CD4-positive, alpha-beta T cell treated with Interleukin-1 beta for 1 hour (primary cell): ENCODE data around the gene SPDYE16.
A peak's percentile ranks its signal among the peaks of the same experiment; 100 is the strongest.
"Not testable (repeated sequence)": the region's sequence is repeated elsewhere in the genome, so short reads cannot be mapped to it uniquely, and the experiment has no call there.

Source experiments
- DNase-seq, 2 donors: peaks; one replicate each; pipeline ENCODE4 v3.0.0-alpha.2; 2020 to 2022

Gene SPDYE16

GRCh38 chr7:76549025-76549854, 6.1 kb upstream of the SPDYE16 start:
- DNase-seq, result peak; percentile 88 to 90

- DNase-seq, result not testable (repeated sequence)
Measured at GRCh38 chr7:76531643-76532042, 11.5 kb downstream of the SPDYE16 start.

GRCh38 chr7:76526183-76526582, 16.9 kb downstream of the SPDYE16 start:
- not testable (repeated sequence) for DNase-seq

GRCh38 chr7:76516932-76517331, 26.2 kb downstream of the SPDYE16 start:
- not testable (repeated sequence) for DNase-seq

GRCh38 chr7:76515999-76516443, 27.1 kb downstream of the SPDYE16 start:
- DNase-seq, result peak in 1 of 2 donors; percentile 38

GRCh38 chr7:76514926-76515771, 27.9 kb downstream of the SPDYE16 start:
- DNase-seq, result no peak

- no peak for DNase-seq
Measured at GRCh38 chr7:76513817-76514799, 29.0 kb downstream of the SPDYE16 start.

- DNase-seq, result no peak
Measured at GRCh38 chr7:76512941-76513816, 29.9 kb downstream of the SPDYE16 start.

GRCh38 chr7:76511911-76512885, 30.9 kb downstream of the SPDYE16 start:
- not testable (repeated sequence) for DNase-seq

GRCh38 chr7:76511200-76511910, 31.7 kb downstream of the SPDYE16 start:
- DNase-seq, result not testable (repeated sequence)

- no peak for DNase-seq
Measured at GRCh38 chr7:76509931-76510877, 32.9 kb downstream of the SPDYE16 start, which contains the start of gene UPK3B. Gene UPK3B, plus strand, starts transcription at chr7:76510552. Its CDS starts 101 bp downstream, at chr7:76510653.

- DNase-seq, result peak; percentile 18 to 72
Measured at GRCh38 chr7:76507723-76508406, 35.2 kb downstream of the SPDYE16 start.

- not testable (repeated sequence) for DNase-seq
Measured at GRCh38 chr7:76506643-76507042, 36.5 kb downstream of the SPDYE16 start.

- DNase-seq, result no peak
Measured at GRCh38 chr7:76506081-76506440, 37.0 kb downstream of the SPDYE16 start.

GRCh38 chr7:76505168-76506080, 37.7 kb downstream of the SPDYE16 start:
- DNase-seq, result no peak
